Measurements from ENCODE around the gene ZCCHC8. TPM values are rescaled to one million over a fixed set of nuclear protein-coding genes. Genes with fewer than 3 reads are reported as not detected.
"Not testable (repeated sequence)": the region's sequence is repeated elsewhere in the genome, so short reads cannot be mapped to it uniquely, and the experiment has no call there.

Gene ZCCHC8
- total and polyA plus RNA-seq, 2 donors (not counting 1 experiment from before 2014, with no cell fraction given): 30.0 to 56.2 TPM

DNA sequence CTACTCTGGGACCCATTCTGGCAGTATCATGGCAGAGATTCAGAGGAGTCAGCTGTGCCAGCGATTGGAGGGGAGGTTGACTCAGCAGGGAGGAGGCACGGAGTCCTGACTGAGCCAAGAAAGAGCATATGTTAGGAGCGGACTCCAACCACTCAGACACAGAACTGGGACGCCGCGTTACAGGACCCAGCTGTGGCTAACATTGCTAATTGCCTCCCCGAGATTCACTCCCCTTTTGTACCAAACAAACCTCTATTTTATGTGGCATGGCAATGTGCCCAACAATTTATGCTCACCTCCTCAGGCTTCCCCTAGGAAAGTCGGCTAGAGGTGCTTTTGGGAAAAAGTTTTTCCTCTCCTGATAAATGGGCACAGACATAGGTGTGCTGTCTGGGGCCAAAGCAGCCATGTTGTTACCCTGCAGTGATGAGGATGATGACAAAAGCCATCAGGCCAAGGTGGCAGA, 63.0 kb downstream of the ZCCHC8 start:
- intact Hi-C loops (cut with micrococcal nuclease): no loop called here
- no peaks in the 10 kb centered on the region for H3K9me3 Mint-ChIP-seq (ENCODE audit: insufficient read depth)
- Histone ChIP-seq H3K36me3 (replicated peaks in 1 of 2; ENCODE audit: control extremely low read depth in 1 of 2, control insufficient read depth in 1 of 2, extremely low read depth in 1 of 2, insufficient read depth in 2 of 2, low read length in 1 of 2) (no peaks in the 10 kb centered on the region), H3K4me3 (ENCODE audit: control extremely low read depth in 1 of 5, extremely low read depth in 1 of 5, insufficient read depth in 1 of 5, low read depth in 2 of 5, low read length in 4 of 5) (no peak overlapping the region), H2AFZ (ENCODE audit: insufficient read depth, low read depth, low read length, poor library complexity, severe bottlenecking) (no peak overlapping the region), H3K4me2 (replicated peaks; ENCODE audit: low read depth, low read length, poor library complexity, severe bottlenecking) (no peak overlapping the region), H3K4me1 (ENCODE audit: control insufficient read depth in 2 of 2, insufficient read depth in 2 of 2, low read length in 2 of 2) (no peaks in the 10 kb centered on the region), H3K79me2 (ENCODE audit: control insufficient read depth, insufficient read depth, low read length) (no peaks in the 10 kb centered on the region), H3K27me3 (replicated peaks in 1 of 4; ENCODE audit: control extremely low read depth in 1 of 4, control insufficient read depth in 3 of 4, insufficient read depth in 4 of 4, low read length in 3 of 4) (no peaks in the 10 kb centered on the region), H3K9ac (ENCODE audit: low read length) (no peak overlapping the region), H3K9me3 (ENCODE audit: control extremely low read depth in 1 of 3, control insufficient read depth in 2 of 3, insufficient read depth in 1 of 3, low read length in 2 of 3) (no peaks in the 10 kb centered on the region), H4K20me1 (ENCODE audit: control insufficient read depth, insufficient read depth, low read length, poor library complexity, severe bottlenecking) (no peaks in the 10 kb centered on the region), H3K27ac (ENCODE audit: low read length in 2 of 2) (no peak overlapping the region)
- DNase-seq (no peak), ATAC-seq (ENCODE audit: low read depth) (no peak)
- H3K27me3 Mint-ChIP-seq: no peaks in the 10 kb centered on the region
- POLR2A ChIA-PET: no interaction called here
- H3K4me1 Mint-ChIP-seq: no peaks in the 10 kb centered on the region
- no peak overlapping the region for H3K27ac Mint-ChIP-seq
- CTCF ChIA-PET: no interaction called here
- 94% methylated on average over 2 of the region's 8 CpGs for WGBS (ENCODE audit: insufficient coverage)
- TF ChIP-seq, protein P1, sequence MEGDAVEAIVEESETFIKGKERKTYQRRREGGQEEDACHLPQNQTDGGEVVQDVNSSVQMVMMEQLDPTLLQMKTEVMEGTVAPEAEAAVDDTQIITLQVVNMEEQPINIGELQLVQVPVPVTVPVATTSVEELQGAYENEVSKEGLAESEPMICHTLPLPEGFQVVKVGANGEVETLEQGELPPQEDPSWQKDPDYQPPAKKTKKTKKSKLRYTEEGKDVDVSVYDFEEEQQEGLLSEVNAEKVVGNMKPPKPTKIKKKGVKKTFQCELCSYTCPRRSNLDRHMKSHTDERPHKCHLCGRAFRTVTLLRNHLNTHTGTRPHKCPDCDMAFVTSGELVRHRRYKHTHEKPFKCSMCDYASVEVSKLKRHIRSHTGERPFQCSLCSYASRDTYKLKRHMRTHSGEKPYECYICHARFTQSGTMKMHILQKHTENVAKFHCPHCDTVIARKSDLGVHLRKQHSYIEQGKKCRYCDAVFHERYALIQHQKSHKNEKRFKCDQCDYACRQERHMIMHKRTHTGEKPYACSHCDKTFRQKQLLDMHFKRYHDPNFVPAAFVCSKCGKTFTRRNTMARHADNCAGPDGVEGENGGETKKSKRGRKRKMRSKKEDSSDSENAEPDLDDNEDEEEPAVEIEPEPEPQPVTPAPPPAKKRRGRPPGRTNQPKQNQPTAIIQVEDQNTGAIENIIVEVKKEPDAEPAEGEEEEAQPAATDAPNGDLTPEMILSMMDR (IDR thresholded peaks at IDR 0.05): no peak
- TF ChIP-seq EZH2 (IDR thresholded peaks at IDR 0.05; ENCODE audit: borderline replicate concordance, insufficient read depth, low read depth, low read length, poor library complexity, severe bottlenecking): no peak
- no peak overlapping the region for H3K4me3 Mint-ChIP-seq

- TF ChIP-seq, protein P1 (IDR thresholded peaks at IDR 0.05): no peak
- no peak for TF ChIP-seq EZH2 (IDR thresholded peaks at IDR 0.05; ENCODE audit: borderline replicate concordance, insufficient read depth, low read depth, low read length, poor library complexity, severe bottlenecking)
- Histone ChIP-seq H3K79me2 (ENCODE audit: control insufficient read depth, insufficient read depth, low read length) (no peaks in the 10 kb centered on the region), H3K36me3 (replicated peaks in 1 of 2; ENCODE audit: control extremely low read depth in 1 of 2, control insufficient read depth in 1 of 2, extremely low read depth in 1 of 2, insufficient read depth in 2 of 2, low read length in 1 of 2) (no peaks in the 10 kb centered on the region), H3K27ac (ENCODE audit: low read length in 2 of 2) (no peak overlapping the region), H3K4me3 (ENCODE audit: control extremely low read depth in 1 of 5, extremely low read depth in 1 of 5, insufficient read depth in 1 of 5, low read depth in 2 of 5, low read length in 4 of 5) (no peak overlapping the region), H3K4me1 (ENCODE audit: control insufficient read depth in 2 of 2, insufficient read depth in 2 of 2, low read length in 2 of 2) (no peaks in the 10 kb centered on the region), H3K9ac (ENCODE audit: low read length) (no peak overlapping the region), H3K27me3 (replicated peaks in 1 of 4; ENCODE audit: control extremely low read depth in 1 of 4, control insufficient read depth in 3 of 4, insufficient read depth in 4 of 4, low read length in 3 of 4) (no peaks in the 10 kb centered on the region), H2AFZ (ENCODE audit: insufficient read depth, low read depth, low read length, poor library complexity, severe bottlenecking) (no peak overlapping the region), H4K20me1 (ENCODE audit: control insufficient read depth, insufficient read depth, low read length, poor library complexity, severe bottlenecking) (no peaks in the 10 kb centered on the region), H3K9me3 (ENCODE audit: control extremely low read depth in 1 of 3, control insufficient read depth in 2 of 3, insufficient read depth in 1 of 3, low read length in 2 of 3) (no peaks in the 10 kb centered on the region), H3K4me2 (replicated peaks; ENCODE audit: low read depth, low read length, poor library complexity, severe bottlenecking) (no peak overlapping the region)
- intact Hi-C loops (cut with micrococcal nuclease): no loop called here
- DNase-seq: no peak
- ATAC-seq (ENCODE audit: low read depth): no peak
- H3K4me1 Mint-ChIP-seq: no peaks in the 10 kb centered on the region
- POLR2A ChIA-PET: no interaction called here
- H3K27ac Mint-ChIP-seq: no peak overlapping the region
- WGBS (ENCODE audit: insufficient coverage): no CpG with 5 or more reads among the region's 4 CpGs
- no peaks in the 10 kb centered on the region for H3K9me3 Mint-ChIP-seq (ENCODE audit: insufficient read depth)
- CTCF ChIA-PET: interaction anchor here (0.7 kb wide), 2 partner anchors 13 to 63 kb away, joined by 3 read pairs; no protein-coding TSS in a partner anchor
- H3K27me3 Mint-ChIP-seq: no peaks in the 10 kb centered on the region
- H3K4me3 Mint-ChIP-seq: no peak overlapping the region
Measured at GRCh38 chr12:122435186-122435585, 65.5 kb downstream of the ZCCHC8 start.

- H3K27ac Mint-ChIP-seq; DNase-seq; H3K4me1 ChIP-seq (ENCODE audit: control insufficient read depth in 2 of 2, insufficient read depth in 2 of 2, low read length in 2 of 2); intact Hi-C loops (cut with micrococcal nuclease); ATAC-seq (ENCODE audit: low read depth); H3K9me3 Mint-ChIP-seq (ENCODE audit: insufficient read depth); H2AFZ ChIP-seq (ENCODE audit: insufficient read depth, low read depth, low read length, poor library complexity, severe bottlenecking); H3K9me3 ChIP-seq (ENCODE audit: control extremely low read depth in 1 of 3, control insufficient read depth in 2 of 3, insufficient read depth in 1 of 3, low read length in 2 of 3); H3K4me2 ChIP-seq (replicated peaks; ENCODE audit: low read depth, low read length, poor library complexity, severe bottlenecking); H3K27ac ChIP-seq (ENCODE audit: low read length in 2 of 2); H4K20me1 ChIP-seq (ENCODE audit: control insufficient read depth, insufficient read depth, low read length, poor library complexity, severe bottlenecking); H3K9ac ChIP-seq (ENCODE audit: low read length); H3K27me3 Mint-ChIP-seq; H3K4me3 ChIP-seq (ENCODE audit: control extremely low read depth in 1 of 5, extremely low read depth in 1 of 5, insufficient read depth in 1 of 5, low read depth in 2 of 5, low read length in 4 of 5); H3K36me3 ChIP-seq (replicated peaks in 1 of 2; ENCODE audit: control extremely low read depth in 1 of 2, control insufficient read depth in 1 of 2, extremely low read depth in 1 of 2, insufficient read depth in 2 of 2, low read length in 1 of 2); POLR2A ChIA-PET; H3K4me1 Mint-ChIP-seq; H3K79me2 ChIP-seq (ENCODE audit: control insufficient read depth, insufficient read depth, low read length); H3K4me3 Mint-ChIP-seq; H3K27me3 ChIP-seq (replicated peaks in 1 of 4; ENCODE audit: control extremely low read depth in 1 of 4, control insufficient read depth in 3 of 4, insufficient read depth in 4 of 4, low read length in 3 of 4): not testable (repeated sequence)
- CTCF ChIA-PET: interaction anchor here (0.7 kb wide), 1 partner anchor 73 kb away, joined by 3 read pairs; no protein-coding TSS in a partner anchor
- WGBS (ENCODE audit: insufficient coverage): 100% methylated on average over 5 of the region's 5 CpGs
Measured at GRCh38 chr12:122429043-122429442, 71.7 kb downstream of the ZCCHC8 start.

Data from B cell (primary cell).